ENCODE results near the gene OR13C9. TPM values are rescaled to one million over a fixed set of nuclear protein-coding genes. Genes with fewer than 3 reads are reported as not detected.

The OR13C9 gene
- total RNA-seq, 1 experiment from 2014 or later = not detected

DNA sequence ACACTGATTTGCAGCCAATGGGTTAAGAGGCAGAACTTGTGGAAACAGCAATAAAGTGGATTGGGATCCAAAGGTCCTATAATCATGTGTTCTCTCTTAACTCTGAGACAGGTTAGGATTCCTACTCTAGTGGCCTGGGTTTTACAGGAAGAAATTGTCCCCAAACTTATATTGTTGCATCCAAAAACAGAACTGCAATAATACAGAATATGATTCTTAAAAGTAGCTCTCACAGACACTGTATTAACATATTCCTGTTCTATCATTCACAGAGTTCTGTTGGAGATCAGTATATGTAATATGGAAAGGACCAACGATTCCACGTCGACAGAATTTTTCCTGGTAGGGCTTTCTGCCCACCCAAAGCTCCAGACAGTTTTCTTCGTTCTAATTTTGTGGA lies 49.1 kb downstream of the OR13C9 start, which contains the start of gene OR13C8:
Gene OR13C8, plus strand, starts transcription at position 301 of the 400 bp plus-strand sequence. Its CDS starts 0 bp downstream, at position 301.
- no peak for DNase-seq (ENCODE audit: low read depth)
- in situ Hi-C loops (cut with HindIII; ENCODE audit: low pct_unique_long_range_greater_than_20kb, low sequenced_read_pairs) = no loop called here

Other genes with a start within 250 kb of the OR13C9 start
- not detected in 2 replicates for gene OR13F1, start 113.9 kb downstream of the OR13C9 start, total RNA-seq (2014; rRNA removed; shearing (Covaris generic); ENCODE audit: low replicate concordance)
- not detected in 2 replicates for gene OR13C4, start 91.0 kb downstream of the OR13C9 start, total RNA-seq (2014; rRNA removed; shearing (Covaris generic); ENCODE audit: low replicate concordance)
- not detected in 2 replicates for gene OR13C3, start 81.3 kb downstream of the OR13C9 start, total RNA-seq (2014; rRNA removed; shearing (Covaris generic); ENCODE audit: low replicate concordance)
- gene OR13C8, start 49.0 kb downstream of the OR13C9 start, total RNA-seq (2014; rRNA removed; shearing (Covaris generic); ENCODE audit: low replicate concordance) = not detected in 2 replicates
- gene OR13C5, start 18.8 kb downstream of the OR13C9 start, total RNA-seq (2014; rRNA removed; shearing (Covaris generic); ENCODE audit: low replicate concordance) = not detected in 2 replicates
- not detected in 2 replicates for gene OR13C2, start 12.6 kb downstream of the OR13C9 start, total RNA-seq (2014; rRNA removed; shearing (Covaris generic); ENCODE audit: low replicate concordance)
- gene OR13D1, start 76.3 kb upstream of the OR13C9 start, total RNA-seq (2014; rRNA removed; shearing (Covaris generic); ENCODE audit: low replicate concordance) = not detected in 2 replicates
- 14.8 and 23.0 TPM in 2 replicates for gene NIPSNAP3A, start 129.5 kb upstream of the OR13C9 start, total RNA-seq (2014; rRNA removed; shearing (Covaris generic); ENCODE audit: low replicate concordance)
- 2.4 TPM in 1 of 2 replicates, not detected in the other for gene NIPSNAP3B, start 145.9 kb upstream of the OR13C9 start, total RNA-seq (2014; rRNA removed; shearing (Covaris generic); ENCODE audit: low replicate concordance)